Left lung (tissue), 10 donors: ENCODE data around the gene RSAD1. TPM values are rescaled to one million over a fixed set of nuclear protein-coding genes. Genes with fewer than 3 reads are reported as not detected.

Experiments used
- ATAC-seq: fragments of 200-7000 bp; cut with Tn5 transposase; one replicate; pipeline ENCODE4 v1.9.1; 2020; ENCODE audit warnings: moderate library complexity
- DNase-seq, 4 donors: peaks; one replicate each; pipeline ENCODE4 v3.0.0-alpha.2; 2013 to 2020
- H3K27ac ChIP-seq, 2 donors: fragments of 200-600 bp; sonication (generic) in 1 of 2; one replicate each; pipeline versions ENCODE4 v1.5.0 to v1.8.0; 2020 to 2021
- H3K27me3 ChIP-seq, 2 donors: fragments of 200-600 bp; sonication (generic) in 1 of 2; one replicate each; pipeline versions ENCODE4 v1.5.0 to v1.8.0; 2020 to 2021
- H3K36me3 ChIP-seq, 2 donors: fragments of 200-600 bp; sonication (generic) in 1 of 2; one replicate each; pipeline versions ENCODE4 v1.5.0 to v1.8.0; 2020 to 2021
- H3K4me1 ChIP-seq, 2 donors: fragments of 200-600 bp; one replicate each; pipeline ENCODE4 v1.8.0; 2021
- H3K4me3 ChIP-seq, 2 donors: fragments of 200-600 bp; sonication (generic) in 1 of 2; one replicate each; pipeline versions ENCODE4 v1.5.0 to v1.8.0; 2020 to 2021; ENCODE audit warnings: mild to moderate bottlenecking in 1 of 2
- H3K9me3 ChIP-seq, 2 donors: fragments of 200-600 bp; sonication (generic) in 1 of 2; one replicate each; pipeline versions ENCODE4 v1.5.0 to v1.8.0; 2020 to 2021
- intact Hi-C, 2 donors: fragments of 100-400 bp; cut with DNase I; formaldehyde crosslinking; loops; one replicate each; pipeline versions ENCODE4 v1.11.2 to v1.14.2; 2022
- polyA plus RNA-seq, 6 donors: library from polyadenylated mRNA; unstranded; fragments of 120-200 nt; gene quantifications; one replicate each; pipeline ENCODE4 v1.2.1, GENCODE V29; 2013; ENCODE audit not compliant: insufficient read length in 6 of 6
- total RNA-seq, 2 donors: library from RNA; stranded (reverse); fragmentation: NEBNext Ultra II Directional; extraction: Animal tissue kit (Norgen Biotek cat#: 25700); gene quantifications; one replicate each; pipeline ENCODE4 v1.2.1, GENCODE V29; 2021
- TF ChIP-seq, protein P1 (sequence below), 2 donors: fragments of 200-600 bp; sonication (generic) in 1 of 2; IDR thresholded peaks; one replicate each; pipeline versions ENCODE4 v1.5.0 to v1.8.0; 2021; ENCODE audit warnings: antibody characterized with exemption in 2 of 2
- donor health status: DM: no; HTN: yes; CAD: no.
- donor health status: DM: no; HTN: no; CAD: no.

The RSAD1 gene
- total and polyA plus RNA-seq, 8 donors, result 28.5 to 61.5 (median 47.2) TPM

DNA sequence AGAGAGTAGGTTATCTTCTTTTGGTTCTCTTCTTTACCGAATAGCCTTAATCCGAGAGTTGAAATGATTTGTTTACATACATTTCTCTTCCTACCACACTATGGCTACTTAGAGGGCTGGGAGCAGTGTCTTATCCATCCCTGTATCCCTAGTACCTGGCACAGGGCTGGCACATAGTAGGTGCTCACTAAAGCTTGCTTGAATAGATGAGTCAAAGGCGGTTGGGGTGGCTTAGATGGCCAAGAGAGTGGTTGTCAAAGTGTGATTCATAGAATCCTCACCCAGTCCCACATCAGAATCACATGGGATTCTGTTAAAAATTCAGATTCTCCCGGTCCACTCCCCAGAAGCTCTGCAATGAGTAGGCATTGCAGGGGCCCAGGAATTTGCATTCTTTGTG lies 21.0 kb upstream of the RSAD1 start:
- no peak for DNase-seq
- Histone ChIP-seq H3K4me1 (peaks cover 0 to 8% of the 10 kb centered on the region in 2 donors), H3K4me3 (no peak overlapping the region), H3K9me3 (no peaks in the 10 kb centered on the region), H3K36me3 (peaks cover 0 to 6% of the 10 kb centered on the region in 2 donors), H3K27ac (no peak overlapping the region), H3K27me3 (no peaks in the 10 kb centered on the region)
- intact Hi-C loops, result no loop called here
- TF ChIP-seq, protein P1, sequence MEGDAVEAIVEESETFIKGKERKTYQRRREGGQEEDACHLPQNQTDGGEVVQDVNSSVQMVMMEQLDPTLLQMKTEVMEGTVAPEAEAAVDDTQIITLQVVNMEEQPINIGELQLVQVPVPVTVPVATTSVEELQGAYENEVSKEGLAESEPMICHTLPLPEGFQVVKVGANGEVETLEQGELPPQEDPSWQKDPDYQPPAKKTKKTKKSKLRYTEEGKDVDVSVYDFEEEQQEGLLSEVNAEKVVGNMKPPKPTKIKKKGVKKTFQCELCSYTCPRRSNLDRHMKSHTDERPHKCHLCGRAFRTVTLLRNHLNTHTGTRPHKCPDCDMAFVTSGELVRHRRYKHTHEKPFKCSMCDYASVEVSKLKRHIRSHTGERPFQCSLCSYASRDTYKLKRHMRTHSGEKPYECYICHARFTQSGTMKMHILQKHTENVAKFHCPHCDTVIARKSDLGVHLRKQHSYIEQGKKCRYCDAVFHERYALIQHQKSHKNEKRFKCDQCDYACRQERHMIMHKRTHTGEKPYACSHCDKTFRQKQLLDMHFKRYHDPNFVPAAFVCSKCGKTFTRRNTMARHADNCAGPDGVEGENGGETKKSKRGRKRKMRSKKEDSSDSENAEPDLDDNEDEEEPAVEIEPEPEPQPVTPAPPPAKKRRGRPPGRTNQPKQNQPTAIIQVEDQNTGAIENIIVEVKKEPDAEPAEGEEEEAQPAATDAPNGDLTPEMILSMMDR (IDR thresholded peaks at IDR 0.05), result no peak
- no peak for ATAC-seq

GRCh38 chr17:50458270-50458669 lies 20.4 kb upstream of the RSAD1 start:
- Histone ChIP-seq H3K9me3 (no peaks in the 10 kb centered on the region), H3K4me1 (peaks cover 0 to 1% of the 10 kb centered on the region in 2 donors), H3K4me3 (no peak overlapping the region), H3K27me3 (no peaks in the 10 kb centered on the region), H3K27ac (no peak overlapping the region), H3K36me3 (peaks cover 0 to 12% of the 10 kb centered on the region in 2 donors)
- DNase-seq (no peak), ATAC-seq (no peak)
- intact Hi-C loops, result no loop called here
- TF ChIP-seq, protein P1 (IDR thresholded peaks at IDR 0.05), result no peak

DNA sequence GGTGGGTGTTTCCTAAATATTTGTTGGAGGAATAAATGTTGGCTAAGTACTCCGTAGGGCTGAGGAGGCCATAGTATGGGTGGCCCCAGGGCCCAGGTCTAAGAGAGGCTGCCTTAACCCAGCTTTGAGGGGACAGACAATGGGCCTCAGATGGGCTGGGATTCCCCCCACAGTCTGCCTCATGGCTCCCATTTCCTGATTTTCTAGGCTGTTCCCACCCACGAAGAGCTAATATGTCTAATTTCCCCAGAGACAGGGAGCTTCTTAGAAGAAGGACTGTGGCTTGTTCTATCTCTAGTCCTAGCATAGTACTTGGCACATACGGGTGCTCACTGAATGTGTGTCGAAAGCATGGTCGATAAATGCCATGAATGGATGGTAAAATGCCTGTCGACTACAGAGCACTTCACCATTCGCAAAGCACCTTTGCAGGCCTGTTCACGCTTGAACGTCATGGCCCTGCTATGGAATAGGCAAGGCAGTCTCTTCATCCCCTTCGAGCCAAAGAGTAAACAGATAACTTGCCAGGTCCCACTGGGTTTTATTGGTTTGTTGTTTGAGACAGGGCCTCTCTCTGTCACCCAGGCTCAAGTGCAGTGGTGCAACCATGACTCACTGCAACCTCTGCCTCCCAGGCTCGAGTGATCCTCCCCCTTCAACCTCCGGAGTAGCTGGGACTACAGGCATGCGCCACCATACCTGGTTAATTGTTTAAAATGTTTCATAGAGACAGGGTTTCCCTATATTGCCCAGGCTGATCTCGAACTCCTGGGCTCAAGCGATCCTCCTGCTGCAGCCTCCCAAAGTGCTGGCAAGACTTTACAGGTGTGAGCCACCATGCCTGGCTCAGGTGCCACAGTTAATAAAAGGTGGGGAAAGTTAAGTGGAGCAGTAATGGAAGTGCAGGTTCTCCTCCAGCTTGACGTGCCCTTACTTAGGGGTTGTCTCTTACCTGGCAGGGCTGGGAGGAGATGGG lies 19.7 kb upstream of the RSAD1 start:
- Histone ChIP-seq H3K4me1 (no peaks in the 10 kb centered on the region), H3K27ac (no peak overlapping the region), H3K9me3 (no peaks in the 10 kb centered on the region), H3K27me3 (no peaks in the 10 kb centered on the region), H3K36me3 (peaks cover 0 to 12% of the 10 kb centered on the region in 2 donors), H3K4me3 (no peak overlapping the region)
- ATAC-seq (peak; percentile 65), DNase-seq (no peak)
- intact Hi-C loops, result no loop called here
- TF ChIP-seq, protein P1 (IDR thresholded peaks at IDR 0.05), result no peak

DNA sequence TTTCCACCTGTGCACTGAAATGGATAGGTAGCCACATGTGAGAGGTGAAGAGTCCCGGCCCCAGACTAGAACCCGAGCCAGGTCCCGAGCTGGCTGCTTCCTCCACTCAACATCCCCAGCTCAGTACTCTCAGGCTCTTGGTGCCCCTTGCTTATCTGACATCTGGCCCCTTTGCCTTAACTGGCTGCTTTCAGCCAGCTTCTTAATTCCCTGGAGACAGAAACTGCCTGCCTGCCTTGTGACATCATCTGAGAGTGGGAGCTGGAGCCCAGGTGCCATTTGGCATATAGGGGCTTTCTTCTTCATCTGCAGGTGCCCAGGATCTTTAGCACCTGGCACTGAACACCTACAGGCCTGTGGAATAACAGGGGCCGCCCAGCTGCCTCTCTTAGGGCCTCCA lies 18.9 kb upstream of the RSAD1 start:
- Histone ChIP-seq H3K9me3 (no peaks in the 10 kb centered on the region), H3K27me3 (no peaks in the 10 kb centered on the region), H3K4me3 (no peak overlapping the region), H3K27ac (no peak overlapping the region), H3K36me3 (peaks cover 0 to 12% of the 10 kb centered on the region in 2 donors), H3K4me1 (no peaks in the 10 kb centered on the region)
- TF ChIP-seq, protein P1 (IDR thresholded peaks at IDR 0.05), result no peak
- ATAC-seq (no peak), DNase-seq (no peak)
- intact Hi-C loops, result no loop called here

- DNase-seq, result no peak
- H3K4me1 ChIP-seq, result no peaks in the 10 kb centered on the region
- H3K4me3 ChIP-seq, result no peak overlapping the region
- no peak for ATAC-seq
- intact Hi-C loops, result no loop called here
- H3K36me3 ChIP-seq, result peaks cover 0 to 12% of the 10 kb centered on the region in 2 donors
- no peak overlapping the region for H3K27ac ChIP-seq
- no peaks in the 10 kb centered on the region for H3K9me3 ChIP-seq
- H3K27me3 ChIP-seq, result no peaks in the 10 kb centered on the region
- TF ChIP-seq, protein P1 (IDR thresholded peaks at IDR 0.05), result no peak
Measured at GRCh38 chr17:50460831-50461526, 17.7 kb upstream of the RSAD1 start.
